Keratinocyte (primary cell): ENCODE results near the gene NQO2. TPM values are rescaled to one million over a fixed set of nuclear protein-coding genes. Genes with fewer than 3 reads are reported as not detected.

ENCODE experiments used
- DNase-seq: peaks from one replicate; pipeline ENCODE4 v3.0.0-alpha.2; 2011; ENCODE audit warnings: low read depth, missing footprints, low spot score
- FAIRE-seq: peaks from 2 replicates; lab custom pipeline; 2011; peaks lifted over from hg19 to GRCh38; lab: Jason Lieb, UNC
- H2AFZ ChIP-seq: 2 replicates; pipeline ENCODE4 v1.6.0; 2012; ENCODE audit warnings: low read length, control low read depth, inconsistent platforms; ENCODE audit not compliant: control insufficient read depth
- H3K27ac ChIP-seq: 2 replicates; pipeline ENCODE4 v1.5.1; 2011; ENCODE audit warnings: low read length; ENCODE audit not compliant: control insufficient read depth, insufficient read depth
- H3K27me3 ChIP-seq: 3 replicates; pipeline ENCODE4 v1.6.0; 2011; ENCODE audit warnings: low read length; ENCODE audit not compliant: control insufficient read depth, insufficient read depth; ENCODE audit errors: extremely low read depth
- H3K36me3 ChIP-seq, 2 experiments: 2 replicates in 1 of 2; 3 replicates in 1 of 2; pipeline ENCODE4 v1.5.1; 2011; ENCODE audit warnings: low read length in 2 of 2, mild to moderate bottlenecking in 1 of 2; ENCODE audit not compliant: control insufficient read depth in 2 of 2, insufficient read depth in 2 of 2; ENCODE audit errors: extremely low read depth in 1 of 2
- H3K4me1 ChIP-seq: 3 replicates; pipeline ENCODE4 v1.5.1; 2011; ENCODE audit warnings: low read length; ENCODE audit not compliant: control insufficient read depth, insufficient read depth; ENCODE audit errors: extremely low read depth
- H3K4me2 ChIP-seq: 3 replicates; pipeline ENCODE4 v1.6.0; 2011; ENCODE audit warnings: low read depth, low read length; ENCODE audit not compliant: control insufficient read depth, insufficient read depth; ENCODE audit errors: extremely low read depth
- H3K4me3 ChIP-seq, 3 experiments: fragments of 200-600 bp in 1 of 3; sonication (generic) in 1 of 3; 2 replicates in 2 of 3; 3 replicates in 1 of 3; pipeline ENCODE4 v1.5.1; 2011 to 2016; ENCODE audit warnings: low read length in 3 of 3, mild to moderate bottlenecking in 3 of 3, control low read depth in 2 of 3, inconsistent platforms in 1 of 3, low read depth in 1 of 3, mixed read lengths in 1 of 3, mixed run types in 1 of 3, moderate library complexity in 1 of 3; ENCODE audit not compliant: control insufficient read depth in 2 of 3, insufficient read depth in 2 of 3; ENCODE audit errors: extremely low read depth in 1 of 3
- H3K79me2 ChIP-seq: 2 replicates; pipeline ENCODE4 v1.6.0; 2012; ENCODE audit warnings: low read length; ENCODE audit not compliant: control insufficient read depth, insufficient read depth
- H3K9ac ChIP-seq: 3 replicates; pipeline ENCODE4 v1.6.0; 2011; ENCODE audit warnings: low read length; ENCODE audit not compliant: control insufficient read depth, insufficient read depth; ENCODE audit errors: extremely low read depth
- H3K9me1 ChIP-seq: 3 replicates; pipeline ENCODE4 v1.6.0; 2011; ENCODE audit warnings: low read length; ENCODE audit not compliant: control insufficient read depth, insufficient read depth; ENCODE audit errors: extremely low read depth
- H3K9me3 ChIP-seq: 2 replicates; pipeline ENCODE4 v1.5.1; 2012; ENCODE audit warnings: low read depth, low read length; ENCODE audit not compliant: control insufficient read depth
- H4K20me1 ChIP-seq: 3 replicates; pipeline ENCODE4 v1.6.0; 2011; ENCODE audit warnings: low read length; ENCODE audit not compliant: control insufficient read depth, insufficient read depth; ENCODE audit errors: extremely low read depth
- CTCF ChIP-seq, 3 experiments: IDR thresholded peaks in 1 of 3; conservative IDR thresholded peaks in 1 of 3; optimal IDR thresholded peaks in 1 of 3; 2 replicates in 2 of 3; 3 replicates in 1 of 3; pipeline versions ENCODE3 to v1.5.1; 2011; ENCODE audit warnings: low read length in 3 of 3, mild to moderate bottlenecking in 3 of 3, moderate library complexity in 2 of 3, control low read depth in 1 of 3, inconsistent platforms in 1 of 3; ENCODE audit not compliant: insufficient read depth in 2 of 3; ENCODE audit errors: extremely low read depth in 1 of 3
- EZH2 ChIP-seq: IDR thresholded peaks from one replicate; pipeline ENCODE4 v1.6.1; 2012; ENCODE audit warnings: inconsistent platforms, mild to moderate bottlenecking, low read length, moderate library complexity
- dilution Hi-C: fragments of 300-500 bp; cut with MboI; formaldehyde crosslinking; loops from one replicate; pipeline ENCODE4 v1.7.0; 2020; ENCODE audit warnings: low sequenced_read_pairs; ENCODE audit not compliant: extremely low pct_ligation_motif_present
- polyA plus RNA-seq, 5 experiments: library from polyadenylated mRNA; depleted of rRNA in 3 of 5; stranded (reverse) in 3 of 5; stranded (forward) in 1 of 5; unstranded in 1 of 5; fragments of >200 nt; gene quantifications; 1 replicate in 1 of 5; 2 replicates in 3 of 5; 3 replicates in 1 of 5; pipeline versions ENCODE4 v1.2.1 to v1.2.3, GENCODE V29; 2011 to 2012; ENCODE audit warnings: missing spikeins in 2 of 5, low read depth in 1 of 5, low replicate concordance in 1 of 5

Gene NQO2
- polyA plus RNA-seq, 1 donor (not counting 4 experiments of a cell fraction or from before 2014, with no cell fraction given), result 22.9 TPM

- Histone ChIP-seq H3K9me1 (peaks cover 2% of the 10 kb centered on the region), H3K27ac (peak overlapping the region; percentile 98), H3K9ac (peak overlapping the region; percentile 89), H2AFZ (peak overlapping the region; percentile 95), H4K20me1 (no peaks in the 10 kb centered on the region), H3K9me3 (no peaks in the 10 kb centered on the region), H3K4me2 (peak overlapping the region; percentile 84), H3K27me3 (no peaks in the 10 kb centered on the region), H3K36me3 (no peaks in the 10 kb centered on the region), H3K4me3 (peak overlapping the region; percentile 52 to 91 (median 69)), H3K79me2 (no peaks in the 10 kb centered on the region), H3K4me1 (peaks cover 33% of the 10 kb centered on the region)
- FAIRE-seq (no peak), DNase-seq (no peak)
- dilution Hi-C loops, result no loop called here
- TF ChIP-seq EZH2 (no peak), CTCF (optimal IDR thresholded peaks at IDR 0.05 in 1 of 3, IDR thresholded peaks at IDR 0.05 in 1 of 3, conservative IDR thresholded peaks at IDR 0.05 in 1 of 3; ENCODE audit: extremely low read depth in 1 of 3, insufficient read depth in 2 of 3, low read length in 3 of 3) (peak; percentile 36 to 86 (median 81))
Measured at GRCh38 chr6:2988426-2989331, 11.0 kb upstream of the NQO2 start.

- no peaks in the 10 kb centered on the region for H3K9me3 ChIP-seq
- H3K4me1 ChIP-seq, result peaks cover 33% of the 10 kb centered on the region
- no peaks in the 10 kb centered on the region for H3K36me3 ChIP-seq
- TF ChIP-seq CTCF (optimal IDR thresholded peaks at IDR 0.05 in 1 of 3, IDR thresholded peaks at IDR 0.05 in 1 of 3, conservative IDR thresholded peaks at IDR 0.05 in 1 of 3; ENCODE audit: extremely low read depth in 1 of 3, insufficient read depth in 2 of 3, low read length in 3 of 3) (peak in 1 of 3 experiments; percentile 3), EZH2 (no peak)
- no peaks in the 10 kb centered on the region for H3K27me3 ChIP-seq
- no peaks in the 10 kb centered on the region for H4K20me1 ChIP-seq
- H3K27ac ChIP-seq, result peak overlapping the region; percentile 98
- H3K4me3 ChIP-seq, result peak overlapping the region; percentile 52 to 91 (median 69)
- DNase-seq (no peak), FAIRE-seq (peak; percentile 77)
- H3K4me2 ChIP-seq, result peak overlapping the region; percentile 84
- H3K9me1 ChIP-seq, result peaks cover 2% of the 10 kb centered on the region
- no peaks in the 10 kb centered on the region for H3K79me2 ChIP-seq
- peak overlapping the region; percentile 89 for H3K9ac ChIP-seq
- dilution Hi-C loops, result no loop called here
- peak overlapping the region; percentile 95 for H2AFZ ChIP-seq
Measured at GRCh38 chr6:2989332-2990247, 10.1 kb upstream of the NQO2 start.
